SK-N-SH (cell line): ENCODE measurements around the gene ZDHHC7. TPM values are rescaled to one million over a fixed set of nuclear protein-coding genes. Genes with fewer than 3 reads are reported as not detected.

Source experiments
- CTCF ChIA-PET: fragments of 300-600, 350-600 bp; formaldehyde crosslinking; extraction: SDS; loops from one replicate; lab custom pipeline; 2021; lab: Yijun Ruan, JAX
- POLR2A ChIA-PET: fragments of 350-600 bp; sonication (Branson Sonifier 250); formaldehyde crosslinking; extraction: SDS; loops from one replicate; lab custom pipeline; 2020; ENCODE audit warnings: antibody characterized with exemption, inconsistent platforms; lab: Yijun Ruan, JAX
- DNase-seq: peaks from one replicate; pipeline ENCODE4 v3.0.0; 2012
- H2AFZ ChIP-seq: fragments of 200-600 bp; sonication (generic); 2 replicates; pipeline ENCODE4 v1.8.1; 2016; ENCODE audit warnings: antibody characterized with exemption, mild to moderate bottlenecking, low read depth
- H3F3A ChIP-seq: fragments of 200-600 bp; sonication (generic); replicated peaks from 2 replicates; pipeline ENCODE3; 2016; ENCODE audit warnings: antibody characterized with exemption, mild to moderate bottlenecking; ENCODE audit not compliant: insufficient read depth
- H3K27ac ChIP-seq, 2 experiments: fragments of 200-500 bp in 1 of 2; fragments of 200-600 bp in 1 of 2; sonication (Bioruptor generic) in 1 of 2; sonication (generic), shearing (Covaris generic) in 1 of 2; 2 replicates each; pipeline versions ENCODE4 v1.5.1 to v1.6.1; 2014 to 2016; ENCODE audit warnings: low read depth in 2 of 2, inconsistent platforms in 1 of 2, low read length in 1 of 2, mild to moderate bottlenecking in 1 of 2, mixed read lengths in 1 of 2
- H3K27me3 ChIP-seq: fragments of 200-600 bp; sonication (generic), shearing (Covaris generic); 2 replicates; pipeline ENCODE4 v1.6.1; 2016; ENCODE audit warnings: mixed run types; ENCODE audit not compliant: insufficient read depth
- H3K36me3 ChIP-seq, 2 experiments: fragments of 200-500 bp in 1 of 2; fragments of 200-600 bp in 1 of 2; sonication (Bioruptor generic) in 1 of 2; sonication (generic) in 1 of 2; replicated peaks in 1 of 2; 2 replicates each; pipeline versions ENCODE3 to v1.5.1; 2014 to 2016; ENCODE audit warnings: low read length in 1 of 2, mild to moderate bottlenecking in 1 of 2; ENCODE audit not compliant: insufficient read depth in 2 of 2, control insufficient read depth in 1 of 2
- H3K4me1 ChIP-seq, 2 experiments: fragments of 200-500 bp in 1 of 2; fragments of 200-600 bp in 1 of 2; sonication (Bioruptor generic) in 1 of 2; sonication (generic), shearing (Covaris generic) in 1 of 2; 2 replicates each; pipeline versions ENCODE4 v1.5.1 to v1.6.1; 2014 to 2016; ENCODE audit warnings: low read depth in 1 of 2, low read length in 1 of 2, mixed run types in 1 of 2; ENCODE audit not compliant: insufficient read depth in 2 of 2, control insufficient read depth in 1 of 2
- H3K4me2 ChIP-seq: fragments of 200-600 bp; sonication (generic), shearing (Covaris generic); 2 replicates; pipeline ENCODE4 v1.6.1; 2017; ENCODE audit warnings: mixed run types
- H3K4me3 ChIP-seq, 2 experiments: fragments of 200-500 bp in 1 of 2; fragments of 200-600 bp in 1 of 2; sonication (Bioruptor generic) in 1 of 2; sonication (generic), shearing (Covaris generic) in 1 of 2; 2 replicates each; pipeline versions ENCODE4 v1.5.1 to v1.8.1; 2014 to 2016; ENCODE audit warnings: low read depth in 2 of 2, inconsistent platforms in 1 of 2, low read length in 1 of 2, mild to moderate bottlenecking in 1 of 2, mixed read lengths in 1 of 2, moderate library complexity in 1 of 2
- H3K79me2 ChIP-seq: fragments of 200-600 bp; sonication (generic); 2 replicates; pipeline ENCODE4 v1.8.1; 2017; ENCODE audit warnings: mild to moderate bottlenecking; ENCODE audit not compliant: insufficient read depth
- H3K9ac ChIP-seq: fragments of 200-600 bp; sonication (generic); 2 replicates; pipeline ENCODE4 v1.6.1; 2017; ENCODE audit warnings: mixed run types
- H3K9me2 ChIP-seq: fragments of 200-600 bp; sonication (generic); 2 replicates; pipeline ENCODE4 v1.6.1; 2017; ENCODE audit warnings: mixed run types
- H3K9me3 ChIP-seq: fragments of 200-600 bp; sonication (generic); 2 replicates; pipeline ENCODE4 v1.6.1; 2017; ENCODE audit warnings: mixed run types, mild to moderate bottlenecking, moderate library complexity
- H4K20me1 ChIP-seq: fragments of 200-600 bp; sonication (generic); 2 replicates; pipeline ENCODE4 v1.6.1; 2017; ENCODE audit warnings: mild to moderate bottlenecking, mixed run types; ENCODE audit not compliant: insufficient read depth
- CHD2 ChIP-seq: fragments of 150-350 bp; IDR thresholded peaks from 2 replicates; pipeline ENCODE4 v1.6.1; 2018; ENCODE audit warnings: low read length; ENCODE audit not compliant: partially characterized antibody
- ELF1 ChIP-seq: IDR thresholded peaks from 2 replicates; pipeline ENCODE4 v1.4.0; 2012
- EP300 ChIP-seq, 2 experiments: IDR thresholded peaks; 2 replicates each; pipeline versions ENCODE4 v1.4.0 to v1.6.1; 2012; ENCODE audit warnings: borderline replicate concordance in 1 of 2, low read depth in 1 of 2, low read length in 1 of 2
- FOSL2 ChIP-seq: IDR thresholded peaks from 2 replicates; pipeline ENCODE4 v1.4.0; 2012; ENCODE audit warnings: low read depth, mild to moderate bottlenecking, moderate library complexity, borderline replicate concordance
- FOXJ3 ChIP-seq: sonication (generic); formaldehyde crosslinking; IDR thresholded peaks from 2 replicates; pipeline ENCODE4 v1.5.1; 2020; ENCODE audit warnings: mild to moderate bottlenecking, missing genetic modification reagents
- JUND ChIP-seq: IDR thresholded peaks from 2 replicates; pipeline ENCODE4 v1.4.0; 2012
- POLR2AphosphoS5 ChIP-seq: IDR thresholded peaks from 2 replicates; pipeline ENCODE4 v1.6.1; 2012; ENCODE audit warnings: low read depth, low read length
- RAD21 ChIP-seq: IDR thresholded peaks from 2 replicates; pipeline ENCODE4 v1.6.1; 2012; ENCODE audit warnings: mild to moderate bottlenecking, low read length
- RCOR1 ChIP-seq: fragments of 150-350 bp; IDR thresholded peaks from 2 replicates; pipeline ENCODE4 v1.6.1; 2017; ENCODE audit warnings: antibody characterized with exemption, low read length
- RFX5 ChIP-seq: IDR thresholded peaks from 2 replicates; pipeline ENCODE4 v1.6.1; 2012; ENCODE audit warnings: mild to moderate bottlenecking, improper control_type of control experiment, low read length
- SMC3 ChIP-seq: IDR thresholded peaks from 2 replicates; pipeline ENCODE4 v1.6.1; 2012; ENCODE audit warnings: low read depth, low read length, improper control_type of control experiment
- TAF1 ChIP-seq: IDR thresholded peaks from 2 replicates; pipeline ENCODE4 v1.6.1; 2012; ENCODE audit warnings: low read depth, mild to moderate bottlenecking, low read length, moderate library complexity, borderline replicate concordance
- TCF12 ChIP-seq: IDR thresholded peaks from 2 replicates; pipeline ENCODE4 v1.4.0; 2012
- TEAD4 ChIP-seq: IDR thresholded peaks from 2 replicates; pipeline ENCODE4 v1.4.0; 2012; ENCODE audit warnings: mild to moderate bottlenecking, borderline replicate concordance; ENCODE audit not compliant: insufficient read depth
- USF2 ChIP-seq: fragments of 150-350 bp; IDR thresholded peaks from 2 replicates; pipeline ENCODE4 v1.6.1; 2017; ENCODE audit warnings: antibody characterized with exemption, low read length, low read depth, borderline replicate concordance
- WGBS: methylation state at CpG from one replicate; pipeline ENCODE4 v1.1.6; 2017; ENCODE audit warnings: low lambda C conversion rate; 5-methylcytosine and 5-hydroxymethylcytosine counted together
- polyA plus RNA-seq, 3 experiments: library from polyadenylated mRNA; depleted of rRNA; stranded (reverse); fragments of >200 nt; gene quantifications; 2 replicates each; pipeline ENCODE4 v1.2.3, GENCODE V29; 2012
- TF ChIP-seq, protein P1 (sequence below): IDR thresholded peaks from 2 replicates; pipeline ENCODE4; 2012
- TF ChIP-seq, protein P2 (sequence below): fragments of 150-350 bp; IDR thresholded peaks from 2 replicates; pipeline ENCODE4 v1.6.1; 2016; ENCODE audit warnings: mild to moderate bottlenecking, low read depth, low read length

Gene ZDHHC7
- polyA plus RNA-seq, 1 of the 3 experiments (the other 2 are of a cell fraction): 114 TPM

- peak; percentile 23; the same call in 1 of the 2 replicates for TF ChIP-seq POLR2AphosphoS5
- TF ChIP-seq FOXJ3 (CRISPR knock-in tag): no peak
- no peak for TF ChIP-seq ELF1
- no peak for TF ChIP-seq RCOR1
- TF ChIP-seq FOSL2: peak; percentile 55; the same call in 1 of the 2 replicates
- TF ChIP-seq SMC3: no peak
- no peak for TF ChIP-seq TAF1
- TF ChIP-seq, protein P1, sequence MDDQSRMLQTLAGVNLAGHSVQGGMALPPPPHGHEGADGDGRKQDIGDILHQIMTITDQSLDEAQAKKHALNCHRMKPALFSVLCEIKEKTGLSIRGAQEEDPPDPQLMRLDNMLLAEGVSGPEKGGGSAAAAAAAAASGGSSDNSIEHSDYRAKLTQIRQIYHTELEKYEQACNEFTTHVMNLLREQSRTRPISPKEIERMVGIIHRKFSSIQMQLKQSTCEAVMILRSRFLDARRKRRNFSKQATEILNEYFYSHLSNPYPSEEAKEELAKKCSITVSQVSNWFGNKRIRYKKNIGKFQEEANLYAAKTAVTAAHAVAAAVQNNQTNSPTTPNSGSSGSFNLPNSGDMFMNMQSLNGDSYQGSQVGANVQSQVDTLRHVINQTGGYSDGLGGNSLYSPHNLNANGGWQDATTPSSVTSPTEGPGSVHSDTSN: no peak; the same call in 1 of the 2 replicates
- peak; percentile 39; the same call in 1 of the 2 replicates for TF ChIP-seq TEAD4
- peak; percentile 70 for TF ChIP-seq JUND
- TF ChIP-seq EP300 (IDR thresholded peaks at IDR 0.05; ENCODE audit: borderline replicate concordance in 1 of 2, low read depth in 1 of 2, low read length in 1 of 2): peak in 1 of 2 experiments; percentile 49; a peak in 1 of 4 replicates
- TF ChIP-seq RAD21: no peak
Measured at GRCh38 chr16:85004587-85005205, 6.6 kb downstream of the ZDHHC7 start (continued).

GRCh38 chr16:85003725-85004586 lies 7.4 kb downstream of the ZDHHC7 start:
- no peak for TF ChIP-seq ELF1
- no peak for TF ChIP-seq USF2
- no peak for TF ChIP-seq TCF12
- TF ChIP-seq RAD21: no peak
- no peak for TF ChIP-seq CHD2
- no peak for TF ChIP-seq RFX5
- TF ChIP-seq, protein P2, sequence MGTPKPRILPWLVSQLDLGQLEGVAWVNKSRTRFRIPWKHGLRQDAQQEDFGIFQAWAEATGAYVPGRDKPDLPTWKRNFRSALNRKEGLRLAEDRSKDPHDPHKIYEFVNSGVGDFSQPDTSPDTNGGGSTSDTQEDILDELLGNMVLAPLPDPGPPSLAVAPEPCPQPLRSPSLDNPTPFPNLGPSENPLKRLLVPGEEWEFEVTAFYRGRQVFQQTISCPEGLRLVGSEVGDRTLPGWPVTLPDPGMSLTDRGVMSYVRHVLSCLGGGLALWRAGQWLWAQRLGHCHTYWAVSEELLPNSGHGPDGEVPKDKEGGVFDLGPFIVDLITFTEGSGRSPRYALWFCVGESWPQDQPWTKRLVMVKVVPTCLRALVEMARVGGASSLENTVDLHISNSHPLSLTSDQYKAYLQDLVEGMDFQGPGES: no peak
- no peaks in the 10 kb centered on the region for H3K9me2 ChIP-seq
- WGBS: 77% methylated on average over 15 of the region's 16 CpGs
- ChIA-PET CTCF (interaction anchor here (0.9 to 2.2 kb wide), 2 partner anchors 33 to 52 kb away, joined by 4 to 12 read pairs; no protein-coding TSS in a partner anchor), POLR2A (no interaction called here)
- no peaks in the 10 kb centered on the region for H3K27me3 ChIP-seq
- H3K4me1 ChIP-seq: peaks cover 13 to 31% of the 10 kb centered on the region in 2 experiments; a peak in 3 of 4 replicates
- H3K79me2 ChIP-seq: peaks cover 100% of the 10 kb centered on the region
- no peak for DNase-seq
- peak overlapping the region; percentile 74 for H3K4me2 ChIP-seq
- H3F3A ChIP-seq: peaks cover 31% of the 10 kb centered on the region
- peak overlapping the region in 1 of 2 experiments; percentile 89; a peak in 2 of 4 replicates for H3K27ac ChIP-seq
- no peak overlapping the region for H2AFZ ChIP-seq
- H3K4me3 ChIP-seq: peak overlapping the region in 1 of 2 experiments; percentile 24; a peak in 1 of 4 replicates
- no peaks in the 10 kb centered on the region for H3K9me3 ChIP-seq
- peaks cover 10% of the 10 kb centered on the region for H4K20me1 ChIP-seq
- peaks cover 3 to 8% of the 10 kb centered on the region in 2 experiments for H3K36me3 ChIP-seq
- no peak overlapping the region for H3K9ac ChIP-seq
